HepG2 (cell line): ENCODE data around the gene S1PR2.
"Not testable (repeated sequence)": the region's sequence is repeated elsewhere in the genome, so short reads cannot be mapped to it uniquely, and the experiment has no call there.

Source experiments
- AKAP8 ChIP-seq: sonication (generic); formaldehyde crosslinking; IDR thresholded peaks from 2 replicates; pipeline ENCODE4 v1.5.1; 2020; ENCODE audit warnings: mild to moderate bottlenecking, missing genetic modification reagents
- EHMT2 ChIP-seq: fragments of 200-600 bp; sonication (generic); IDR thresholded peaks from 2 replicates; pipeline ENCODE4 v1.7.0; 2017; ENCODE audit warnings: antibody characterized with exemption, low read depth, low read length, borderline replicate concordance
- MXI1 ChIP-seq: IDR thresholded peaks from 3 replicates; pipeline ENCODE4 v1.6.1; 2012; ENCODE audit warnings: low read depth, low read length, inconsistent platforms, borderline replicate concordance
- POLR2AphosphoS5 ChIP-seq: IDR thresholded peaks from 2 replicates; pipeline ENCODE4 v1.6.1; 2012; ENCODE audit warnings: low read depth, low read length
- RAD21 ChIP-seq: fragments of 450-650 bp; formaldehyde crosslinking; IDR thresholded peaks from 2 replicates; pipeline ENCODE4 v1.5.0; 2020; ENCODE audit warnings: mild to moderate bottlenecking
- SNAPC2 ChIP-seq: sonication (generic); formaldehyde crosslinking; IDR thresholded peaks from 2 replicates; pipeline ENCODE4 v1.8.1; 2022; ENCODE audit warnings: mild to moderate bottlenecking, missing genetic modification reagents
- TARDBP ChIP-seq: sonication (generic); formaldehyde crosslinking; IDR thresholded peaks from 2 replicates; pipeline ENCODE4 v1.8.0; 2022; ENCODE audit warnings: mild to moderate bottlenecking, missing genetic modification reagents
- TOE1 ChIP-seq: sonication (generic); formaldehyde crosslinking; IDR thresholded peaks from 2 replicates; pipeline ENCODE4 v1.4.0; 2020; ENCODE audit warnings: mild to moderate bottlenecking, missing genetic modification reagents
- ZNF441 ChIP-seq: sonication (generic); formaldehyde crosslinking; IDR thresholded peaks from 2 replicates; pipeline ENCODE4 v1.7.0; 2021; ENCODE audit warnings: missing genetic modification reagents, borderline replicate concordance
- ZNF747 ChIP-seq: sonication (generic); formaldehyde crosslinking; IDR thresholded peaks from 2 replicates; pipeline ENCODE4 v1.8.1; 2023; ENCODE audit warnings: missing genetic modification reagents, mild to moderate bottlenecking, borderline replicate concordance
- TF ChIP-seq, protein P1 (sequence below): sonication (generic); formaldehyde crosslinking; IDR thresholded peaks from 2 replicates; pipeline ENCODE4 v1.5.1; 2020; ENCODE audit warnings: missing genetic modification reagents, mild to moderate bottlenecking, borderline replicate concordance
- TF ChIP-seq, protein P2 (sequence below): sonication (generic); formaldehyde crosslinking; IDR thresholded peaks from 2 replicates; pipeline ENCODE4 v1.5.0; 2020; ENCODE audit warnings: mild to moderate bottlenecking, missing genetic modification reagents, moderate library complexity

DNA sequence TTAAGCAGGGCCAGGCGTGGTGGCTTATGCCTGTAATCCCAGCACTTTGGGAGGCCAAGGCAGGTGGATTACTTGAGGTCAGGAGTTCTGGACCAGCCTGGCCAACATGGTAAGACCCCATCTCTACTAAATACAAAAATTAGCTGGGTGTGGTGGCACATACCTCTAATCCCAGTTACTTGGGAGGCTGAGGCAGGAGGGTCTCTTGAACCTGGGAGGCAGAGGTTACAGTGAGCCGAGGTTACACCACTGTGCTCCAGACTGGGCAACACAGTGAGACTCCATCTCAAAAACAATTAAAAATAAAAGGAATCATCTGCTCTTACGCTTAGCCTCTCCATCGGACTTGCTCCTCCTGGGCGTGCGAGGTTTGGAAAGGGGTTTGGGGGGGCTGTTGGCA, 51.1 kb downstream of the S1PR2 start:
- not testable (repeated sequence) for TF ChIP-seq ZNF441; TARDBP (CRISPR knock-in tag); SNAPC2 (CRISPR knock-in tag); ZNF747; POLR2AphosphoS5; RAD21 (CRISPR knock-in tag); EHMT2; AKAP8; MXI1; TOE1 (CRISPR knock-in tag)
- TF ChIP-seq, protein P1, sequence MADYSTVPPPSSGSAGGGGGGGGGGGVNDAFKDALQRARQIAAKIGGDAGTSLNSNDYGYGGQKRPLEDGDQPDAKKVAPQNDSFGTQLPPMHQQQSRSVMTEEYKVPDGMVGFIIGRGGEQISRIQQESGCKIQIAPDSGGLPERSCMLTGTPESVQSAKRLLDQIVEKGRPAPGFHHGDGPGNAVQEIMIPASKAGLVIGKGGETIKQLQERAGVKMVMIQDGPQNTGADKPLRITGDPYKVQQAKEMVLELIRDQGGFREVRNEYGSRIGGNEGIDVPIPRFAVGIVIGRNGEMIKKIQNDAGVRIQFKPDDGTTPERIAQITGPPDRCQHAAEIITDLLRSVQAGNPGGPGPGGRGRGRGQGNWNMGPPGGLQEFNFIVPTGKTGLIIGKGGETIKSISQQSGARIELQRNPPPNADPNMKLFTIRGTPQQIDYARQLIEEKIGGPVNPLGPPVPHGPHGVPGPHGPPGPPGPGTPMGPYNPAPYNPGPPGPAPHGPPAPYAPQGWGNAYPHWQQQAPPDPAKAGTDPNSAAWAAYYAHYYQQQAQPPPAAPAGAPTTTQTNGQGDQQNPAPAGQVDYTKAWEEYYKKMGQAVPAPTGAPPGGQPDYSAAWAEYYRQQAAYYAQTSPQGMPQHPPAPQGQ (CRISPR knock-in tag) = not testable (repeated sequence)
- TF ChIP-seq, protein P2, sequence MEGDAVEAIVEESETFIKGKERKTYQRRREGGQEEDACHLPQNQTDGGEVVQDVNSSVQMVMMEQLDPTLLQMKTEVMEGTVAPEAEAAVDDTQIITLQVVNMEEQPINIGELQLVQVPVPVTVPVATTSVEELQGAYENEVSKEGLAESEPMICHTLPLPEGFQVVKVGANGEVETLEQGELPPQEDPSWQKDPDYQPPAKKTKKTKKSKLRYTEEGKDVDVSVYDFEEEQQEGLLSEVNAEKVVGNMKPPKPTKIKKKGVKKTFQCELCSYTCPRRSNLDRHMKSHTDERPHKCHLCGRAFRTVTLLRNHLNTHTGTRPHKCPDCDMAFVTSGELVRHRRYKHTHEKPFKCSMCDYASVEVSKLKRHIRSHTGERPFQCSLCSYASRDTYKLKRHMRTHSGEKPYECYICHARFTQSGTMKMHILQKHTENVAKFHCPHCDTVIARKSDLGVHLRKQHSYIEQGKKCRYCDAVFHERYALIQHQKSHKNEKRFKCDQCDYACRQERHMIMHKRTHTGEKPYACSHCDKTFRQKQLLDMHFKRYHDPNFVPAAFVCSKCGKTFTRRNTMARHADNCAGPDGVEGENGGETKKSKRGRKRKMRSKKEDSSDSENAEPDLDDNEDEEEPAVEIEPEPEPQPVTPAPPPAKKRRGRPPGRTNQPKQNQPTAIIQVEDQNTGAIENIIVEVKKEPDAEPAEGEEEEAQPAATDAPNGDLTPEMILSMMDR (CRISPR knock-in tag) = not testable (repeated sequence)
